Melanocyte of skin (primary cell): Measurements from ENCODE around the gene OMA1. TPM values are rescaled to one million over a fixed set of nuclear protein-coding genes. Genes with fewer than 3 reads are reported as not detected.

Source experiments
- total RNA-seq, 2 donors: library from RNA; depleted of rRNA; stranded (reverse); fragments of >200 nt; gene quantifications; 2 replicates each; pipeline ENCODE4 v1.2.3, GENCODE V29; 2012

OMA1 gene
- 10 to 100 TPM; 11.0 to 18.2 TPM for total RNA-seq

DNA sequence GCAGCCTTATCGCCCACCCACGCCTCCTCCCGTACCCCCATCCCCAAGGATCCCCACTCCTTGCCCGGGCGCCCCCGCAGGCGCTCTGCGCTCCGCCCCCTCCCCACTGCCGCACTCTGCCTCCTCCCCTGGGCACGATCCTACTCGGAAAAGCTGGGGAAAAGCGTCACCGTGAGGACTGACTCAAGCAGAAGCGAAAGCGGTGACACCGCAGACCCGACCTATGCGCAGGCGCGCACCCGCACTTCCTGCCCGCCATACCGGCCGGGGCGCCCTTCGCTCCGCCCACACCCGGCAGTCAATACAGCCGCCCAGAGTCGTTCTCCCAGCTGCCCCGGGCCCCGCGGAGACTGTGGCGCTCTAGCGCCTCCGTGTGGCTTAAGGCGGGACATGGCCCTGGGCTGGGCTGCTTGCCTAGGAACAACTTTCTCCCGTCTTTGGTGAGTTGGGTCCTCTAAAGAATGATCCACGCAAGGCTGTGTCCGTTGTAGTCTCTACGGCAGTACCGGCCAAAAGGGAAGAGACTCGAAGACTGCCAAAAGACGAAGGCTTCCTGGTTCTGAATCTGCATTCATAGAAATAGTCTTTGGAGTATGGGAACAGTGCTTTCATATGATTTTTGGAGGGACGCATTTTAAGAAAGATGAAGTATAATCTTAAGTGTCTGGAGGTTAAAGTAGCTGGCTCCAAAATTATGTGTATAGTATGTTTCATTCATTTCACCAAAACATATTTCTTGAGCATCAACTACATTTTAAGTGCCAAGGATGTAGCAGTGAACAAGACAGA, at the start of gene OMA1:
OMA1 (minus strand) TSS at position 207 of the 789 bp plus-strand sequence. CDS start 7,432 bp downstream, outside the sequence.

DNA sequence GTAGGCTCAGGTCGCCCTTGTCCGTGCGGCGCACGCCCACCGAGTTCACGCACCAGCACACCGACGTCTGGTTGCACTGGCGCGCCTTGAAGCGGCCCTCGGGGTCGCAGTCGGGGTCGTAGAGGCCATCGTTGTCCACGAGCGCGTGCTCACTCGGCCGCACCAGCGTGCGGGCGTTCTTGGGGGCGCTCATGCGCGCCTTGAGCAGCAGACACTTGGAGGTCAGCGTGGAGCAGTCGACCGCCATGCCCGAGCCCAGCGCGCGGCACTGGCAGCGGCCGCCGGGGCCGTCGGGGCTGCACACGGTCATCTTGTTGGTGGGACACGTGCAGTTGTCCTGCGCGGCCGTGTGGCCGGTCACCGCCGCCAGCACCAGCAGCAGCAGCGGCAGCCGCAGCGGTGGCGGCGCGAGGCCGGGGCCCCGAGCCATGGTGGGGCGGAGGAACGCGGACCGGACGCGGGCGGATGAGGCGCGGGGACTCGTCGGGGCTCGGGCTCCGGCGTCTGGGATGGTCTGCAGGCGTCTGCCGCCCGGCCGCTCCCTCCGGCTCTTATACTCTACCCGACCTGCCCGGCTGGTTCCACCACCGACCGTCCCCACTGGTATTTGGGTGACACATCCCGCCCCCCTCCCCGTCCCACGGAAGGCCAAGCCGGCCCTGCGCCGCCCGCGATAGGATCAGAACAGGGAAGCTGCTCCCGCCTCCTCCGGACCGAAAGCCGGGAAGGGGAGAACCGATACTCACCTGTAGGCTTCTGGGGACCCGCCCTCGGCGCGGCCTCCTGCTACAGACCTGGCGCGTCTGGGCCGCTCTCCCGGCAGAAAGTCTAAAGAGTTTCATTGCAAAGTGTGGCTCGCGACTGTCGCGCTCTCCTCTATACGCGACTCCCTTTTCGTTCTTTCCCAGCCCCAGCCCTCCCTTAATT, 30.5 kb upstream of the OMA1 start, which contains the start of gene TACSTD2:
TACSTD2 (minus strand) TSS at position 526 of the 927 bp plus-strand sequence; CDS start at position 430, 96 bp downstream.

Other genes starting within 250 kb of the OMA1 start
- gene TACSTD2, start 30.5 kb upstream of the OMA1 start, total RNA-seq, result under 1 TPM; under 0.01 TPM
- gene MYSM1, start 153.3 kb upstream of the OMA1 start, total RNA-seq, result 10 to 100 TPM; 21.3 to 23.3 TPM
- gene JUN, start 237.3 kb upstream of the OMA1 start, total RNA-seq, result 10 to 100 TPM in 1 of 2 donors, 1 to 10 TPM in 1; 7.7 to 28.9 TPM